Astrocyte of the spinal cord (primary cell): Measurements from ENCODE around the gene UBASH3B.

ENCODE experiments used
- DNase-seq: peaks from one replicate; pipeline ENCODE4 v3.0.0; 2011; ENCODE audit warnings: low read depth, low spot score
- H3K4me3 ChIP-seq: 2 replicates; pipeline ENCODE4 v1.5.1; 2011; ENCODE audit warnings: low read depth, mild to moderate bottlenecking, low read length, moderate library complexity
- in situ Hi-C: cut with HindIII; loops from 2 replicates; pipeline ENCODE4 v1.10.0; 2017; ENCODE audit warnings: low sequenced_read_pairs
- TF ChIP-seq, protein P1 (sequence below): IDR thresholded peaks from 2 replicates; pipeline ENCODE4 v1.5.1; 2012; ENCODE audit warnings: low read depth, mild to moderate bottlenecking, low read length, inconsistent platforms

The UBASH3B gene

DNA sequence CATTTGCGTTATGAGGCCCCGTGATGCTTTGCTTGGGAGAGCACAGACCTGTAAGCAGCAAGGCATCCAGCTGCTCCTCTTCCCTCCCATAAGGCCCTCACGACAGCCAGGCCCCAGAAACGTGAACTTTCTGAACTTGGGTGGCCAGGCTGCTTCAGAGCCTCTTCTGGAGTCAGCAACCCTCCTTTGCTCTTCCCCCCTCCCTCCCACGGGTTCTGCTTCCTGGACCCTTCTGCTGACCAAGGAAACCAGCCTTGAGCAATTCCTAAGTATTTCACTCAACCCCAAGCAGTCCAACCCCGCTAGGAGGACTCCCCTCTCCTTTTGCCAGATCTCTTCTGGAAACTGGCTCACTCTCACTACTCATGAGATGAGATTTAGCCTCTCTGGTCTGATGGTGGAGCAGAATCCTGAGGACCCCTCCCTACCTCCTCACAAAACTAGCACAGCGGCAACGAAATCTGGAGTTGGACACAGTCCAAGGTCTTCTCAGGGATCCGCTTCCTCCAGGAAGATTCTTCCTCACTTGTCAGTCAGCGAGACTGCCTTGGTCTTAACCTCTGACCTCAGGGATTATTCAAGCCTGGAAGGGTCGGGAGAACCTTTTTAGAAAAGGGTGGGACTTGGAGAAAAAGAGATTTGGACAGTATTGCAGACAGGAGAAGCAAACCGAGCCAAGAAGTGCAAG lies 86.2 kb downstream of the UBASH3B start:
- TF ChIP-seq, protein P1, sequence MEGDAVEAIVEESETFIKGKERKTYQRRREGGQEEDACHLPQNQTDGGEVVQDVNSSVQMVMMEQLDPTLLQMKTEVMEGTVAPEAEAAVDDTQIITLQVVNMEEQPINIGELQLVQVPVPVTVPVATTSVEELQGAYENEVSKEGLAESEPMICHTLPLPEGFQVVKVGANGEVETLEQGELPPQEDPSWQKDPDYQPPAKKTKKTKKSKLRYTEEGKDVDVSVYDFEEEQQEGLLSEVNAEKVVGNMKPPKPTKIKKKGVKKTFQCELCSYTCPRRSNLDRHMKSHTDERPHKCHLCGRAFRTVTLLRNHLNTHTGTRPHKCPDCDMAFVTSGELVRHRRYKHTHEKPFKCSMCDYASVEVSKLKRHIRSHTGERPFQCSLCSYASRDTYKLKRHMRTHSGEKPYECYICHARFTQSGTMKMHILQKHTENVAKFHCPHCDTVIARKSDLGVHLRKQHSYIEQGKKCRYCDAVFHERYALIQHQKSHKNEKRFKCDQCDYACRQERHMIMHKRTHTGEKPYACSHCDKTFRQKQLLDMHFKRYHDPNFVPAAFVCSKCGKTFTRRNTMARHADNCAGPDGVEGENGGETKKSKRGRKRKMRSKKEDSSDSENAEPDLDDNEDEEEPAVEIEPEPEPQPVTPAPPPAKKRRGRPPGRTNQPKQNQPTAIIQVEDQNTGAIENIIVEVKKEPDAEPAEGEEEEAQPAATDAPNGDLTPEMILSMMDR, result no peak
- in situ Hi-C loops, result no loop called here
- DNase-seq, result peak; percentile 69
- H3K4me3 ChIP-seq, result no peak overlapping the region

DNA sequence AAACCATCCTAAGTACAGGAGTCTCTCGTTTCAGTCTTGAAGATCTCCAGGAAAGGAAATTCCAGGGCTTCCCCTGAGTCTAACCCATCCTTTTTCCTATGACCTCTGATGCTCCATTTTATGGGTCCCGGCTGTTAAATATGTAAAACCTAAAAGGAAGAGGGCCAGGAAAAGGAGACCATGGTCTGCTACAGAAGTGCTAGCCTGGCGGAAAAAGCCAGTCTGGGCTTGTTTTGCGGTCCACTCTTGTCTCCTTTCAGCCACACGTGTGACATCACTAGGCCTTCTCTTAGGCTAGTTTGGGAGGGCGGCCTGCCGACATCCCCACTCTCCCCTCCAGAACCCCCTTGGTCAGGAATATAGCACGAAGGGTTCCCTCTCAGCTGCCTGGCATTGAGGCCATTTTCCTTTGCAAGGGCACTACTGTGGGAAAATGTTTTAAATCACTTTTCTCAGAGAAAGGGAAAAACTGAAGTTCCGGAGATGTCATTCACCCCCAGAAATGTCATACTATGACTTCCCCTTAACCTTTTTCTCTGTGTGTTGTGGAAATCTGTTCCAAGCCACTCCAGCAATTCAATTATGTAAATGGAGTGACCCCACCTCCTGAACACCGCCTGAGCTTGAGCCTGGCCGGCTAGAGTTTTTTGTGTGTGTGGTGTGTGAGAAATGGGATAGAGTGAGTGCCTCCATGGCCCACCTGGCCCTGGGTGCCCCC lies 86.9 kb downstream of the UBASH3B start:
- no peak overlapping the region for H3K4me3 ChIP-seq
- in situ Hi-C loops, result no loop called here
- no peak for DNase-seq
- TF ChIP-seq, protein P1, result no peak

DNA sequence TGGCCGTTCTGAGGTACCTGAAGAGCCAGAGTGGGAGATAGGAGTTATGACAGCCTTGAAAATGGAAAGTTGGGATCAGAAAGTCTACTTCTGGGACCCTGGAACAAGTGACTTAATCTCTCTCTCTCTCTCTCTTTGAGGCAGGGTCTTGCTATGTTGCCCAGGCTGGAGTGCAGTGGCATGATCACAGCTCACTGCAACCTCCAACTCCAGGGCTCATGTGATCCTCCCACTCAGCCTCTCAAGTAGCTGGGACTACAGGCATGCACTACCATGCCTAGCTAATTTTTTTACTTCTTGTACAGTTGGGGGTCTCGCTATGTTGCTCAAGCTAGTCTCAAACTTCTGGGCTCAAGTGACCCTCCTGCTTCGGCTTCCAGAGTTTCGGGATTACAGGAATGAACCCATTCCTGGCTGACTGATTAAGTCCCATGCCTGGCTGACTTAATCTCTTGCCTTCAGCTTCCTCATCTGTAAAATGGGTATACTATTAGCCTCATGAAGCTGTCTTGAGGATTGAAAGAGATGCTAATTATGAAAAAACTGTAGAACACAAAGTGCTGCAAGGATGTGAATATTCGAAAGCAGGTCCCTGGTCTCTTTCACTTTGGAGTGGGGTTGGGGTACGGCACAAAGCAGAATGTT lies 87.7 kb downstream of the UBASH3B start:
- no peak overlapping the region for H3K4me3 ChIP-seq
- DNase-seq, result no peak
- in situ Hi-C loops, result no loop called here
- TF ChIP-seq, protein P1, result no peak

DNA sequence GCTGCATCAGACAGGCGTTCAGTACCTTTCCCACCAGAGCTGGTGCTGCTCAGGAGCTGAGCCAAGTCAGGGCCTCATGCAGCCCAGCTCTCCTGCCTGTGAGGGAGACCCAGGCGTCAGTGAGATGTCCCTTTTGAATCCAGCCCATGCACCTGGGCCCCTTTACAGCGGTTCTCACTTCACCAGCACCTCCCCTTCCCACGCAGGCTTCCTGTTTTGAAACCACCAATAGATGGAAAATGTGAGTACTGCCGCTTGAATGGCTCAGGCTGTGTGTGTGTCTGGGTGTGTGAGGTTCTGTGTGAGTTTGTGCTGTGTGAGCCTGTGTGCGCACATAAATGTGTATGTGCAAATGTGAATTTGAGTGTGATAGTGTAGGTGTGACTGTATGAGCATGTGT lies 88.4 kb downstream of the UBASH3B start:
- no peak for DNase-seq
- in situ Hi-C loops, result no loop called here
- no peak overlapping the region for H3K4me3 ChIP-seq
- TF ChIP-seq, protein P1, result no peak

DNA sequence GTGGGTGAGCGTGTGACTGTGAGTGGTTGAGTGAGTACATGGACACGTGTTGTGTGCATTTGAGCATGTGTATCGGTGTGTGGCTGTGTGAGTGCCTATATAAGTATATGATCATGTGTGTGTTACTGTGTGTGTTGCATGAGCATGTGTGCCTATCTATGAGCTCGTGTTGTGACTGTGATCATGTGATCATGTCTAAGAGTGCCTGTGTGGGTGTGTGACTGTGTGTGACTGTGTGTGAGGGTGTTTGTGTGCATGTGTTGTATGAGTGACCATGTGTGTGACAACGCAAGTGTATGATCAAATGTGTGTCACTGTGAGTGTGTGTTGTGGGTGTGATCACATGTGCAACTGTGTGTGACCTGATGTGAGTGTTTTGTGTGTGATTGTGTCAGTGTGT lies 88.8 kb downstream of the UBASH3B start:
- TF ChIP-seq, protein P1, result no peak
- DNase-seq, result no peak
- no peak overlapping the region for H3K4me3 ChIP-seq
- in situ Hi-C loops, result no loop called here

DNA sequence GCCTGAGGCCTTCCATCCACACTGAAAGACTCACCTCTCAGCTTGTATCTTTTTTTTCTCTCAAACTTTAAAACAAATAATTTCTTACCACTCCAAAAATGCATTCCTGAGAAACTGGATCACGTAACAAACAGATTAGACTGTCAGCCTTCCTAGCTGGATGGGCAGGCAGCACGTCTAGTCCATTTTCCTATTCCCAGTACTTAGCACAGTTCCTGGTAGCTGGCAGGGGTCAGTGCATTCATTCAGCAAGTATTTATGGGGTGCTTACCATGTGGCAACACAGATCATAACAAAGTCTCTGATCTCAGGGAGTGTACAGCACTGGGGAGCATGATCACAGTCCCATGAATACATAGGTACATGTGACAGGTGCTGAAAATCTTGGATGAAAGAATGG lies 89.6 kb downstream of the UBASH3B start:
- TF ChIP-seq, protein P1, result no peak
- in situ Hi-C loops, result no loop called here
- no peak for DNase-seq
- no peak overlapping the region for H3K4me3 ChIP-seq
